Nephron progenitor cell (in vitro differentiated cells): ENCODE measurements around the gene PIP5K1B.

Experiments
- DNase-seq: peaks from one replicate; pipeline ENCODE4 v3.0.0; 2021
- H3K27ac Mint-ChIP-seq: 2 replicates; pipeline ENCODE4 v1.8.0; 2021; ENCODE audit warnings: mild to moderate bottlenecking, moderate library complexity, mixed read lengths
- H3K27me3 Mint-ChIP-seq: 2 replicates; pipeline ENCODE4 v1.8.0; 2021; ENCODE audit warnings: mild to moderate bottlenecking, low read depth, mixed read lengths; ENCODE audit not compliant: poor library complexity
- H3K36me3 Mint-ChIP-seq: 2 replicates; pipeline ENCODE4 v1.8.0; 2021; ENCODE audit warnings: low read depth, mixed read lengths
- H3K4me1 Mint-ChIP-seq: 2 replicates; pipeline ENCODE4 v1.8.0; 2021; ENCODE audit warnings: mixed read lengths
- H3K4me3 Mint-ChIP-seq: 2 replicates; pipeline ENCODE4 v1.8.0; 2021; ENCODE audit warnings: mild to moderate bottlenecking, moderate library complexity, mixed read lengths
- H3K9me3 Mint-ChIP-seq: 2 replicates; pipeline ENCODE4 v1.8.0; 2021; ENCODE audit warnings: mild to moderate bottlenecking, moderate library complexity, mixed read lengths
- TF ChIP-seq, protein P1 (sequence below): fragments of 200-600 bp; sonication (generic); IDR thresholded peaks from 2 replicates; pipeline ENCODE4 v1.5.0; 2021; ENCODE audit warnings: antibody characterized with exemption

The PIP5K1B gene

DNA sequence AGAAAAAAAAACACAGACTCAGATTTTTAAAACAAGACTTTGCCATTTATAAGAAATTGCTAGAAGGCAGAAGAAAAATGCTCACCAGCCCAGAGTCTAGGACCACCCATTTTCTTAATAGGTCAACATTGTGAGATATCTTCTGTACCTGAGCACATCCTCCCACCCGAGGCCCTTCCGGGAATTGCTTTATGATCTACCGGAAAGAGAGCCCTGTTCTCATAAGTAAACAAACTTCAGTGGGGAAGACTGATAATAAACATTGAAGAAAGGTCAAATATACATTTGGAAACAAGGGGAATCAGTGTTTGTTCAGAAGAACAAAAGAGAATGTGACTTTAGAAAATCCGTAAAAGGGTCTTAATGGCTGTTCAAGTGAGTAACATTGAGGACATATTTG, 264.5 kb downstream of the PIP5K1B start:
- TF ChIP-seq, protein P1, sequence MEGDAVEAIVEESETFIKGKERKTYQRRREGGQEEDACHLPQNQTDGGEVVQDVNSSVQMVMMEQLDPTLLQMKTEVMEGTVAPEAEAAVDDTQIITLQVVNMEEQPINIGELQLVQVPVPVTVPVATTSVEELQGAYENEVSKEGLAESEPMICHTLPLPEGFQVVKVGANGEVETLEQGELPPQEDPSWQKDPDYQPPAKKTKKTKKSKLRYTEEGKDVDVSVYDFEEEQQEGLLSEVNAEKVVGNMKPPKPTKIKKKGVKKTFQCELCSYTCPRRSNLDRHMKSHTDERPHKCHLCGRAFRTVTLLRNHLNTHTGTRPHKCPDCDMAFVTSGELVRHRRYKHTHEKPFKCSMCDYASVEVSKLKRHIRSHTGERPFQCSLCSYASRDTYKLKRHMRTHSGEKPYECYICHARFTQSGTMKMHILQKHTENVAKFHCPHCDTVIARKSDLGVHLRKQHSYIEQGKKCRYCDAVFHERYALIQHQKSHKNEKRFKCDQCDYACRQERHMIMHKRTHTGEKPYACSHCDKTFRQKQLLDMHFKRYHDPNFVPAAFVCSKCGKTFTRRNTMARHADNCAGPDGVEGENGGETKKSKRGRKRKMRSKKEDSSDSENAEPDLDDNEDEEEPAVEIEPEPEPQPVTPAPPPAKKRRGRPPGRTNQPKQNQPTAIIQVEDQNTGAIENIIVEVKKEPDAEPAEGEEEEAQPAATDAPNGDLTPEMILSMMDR = no peak
- H3K27me3 Mint-ChIP-seq = peaks cover 2% of the 10 kb centered on the region
- DNase-seq = no peak
- peaks cover 11% of the 10 kb centered on the region for H3K4me1 Mint-ChIP-seq
- peaks cover 8% of the 10 kb centered on the region for H3K36me3 Mint-ChIP-seq
- peak overlapping the region; percentile 8 for H3K27ac Mint-ChIP-seq
- H3K4me3 Mint-ChIP-seq = no peak overlapping the region
- H3K9me3 Mint-ChIP-seq = peaks cover 10% of the 10 kb centered on the region

DNA sequence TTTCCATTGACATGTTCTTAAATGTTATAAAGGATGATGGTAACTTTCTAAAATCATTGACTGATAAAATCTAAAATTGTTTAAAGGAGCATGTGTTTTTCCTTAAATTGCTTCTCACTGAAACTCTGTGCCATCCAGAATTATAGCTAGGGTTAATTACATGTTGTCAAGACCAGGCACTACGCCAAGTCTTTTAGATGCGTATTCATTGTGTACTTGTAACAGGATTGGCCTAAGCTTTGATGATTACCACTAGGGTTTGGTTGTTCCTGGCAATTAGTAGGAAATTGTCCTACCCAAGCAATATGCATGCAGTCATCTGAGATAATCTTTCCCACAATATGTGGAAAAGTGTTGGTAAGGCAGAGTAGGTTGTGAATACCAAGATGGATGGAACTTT, 265.1 kb downstream of the PIP5K1B start:
- Mint-ChIP-seq H3K27ac (no peak overlapping the region), H3K4me3 (no peak overlapping the region), H3K9me3 (peaks cover 10% of the 10 kb centered on the region), H3K36me3 (peaks cover 8% of the 10 kb centered on the region), H3K4me1 (peaks cover 9% of the 10 kb centered on the region), H3K27me3 (peaks cover 2% of the 10 kb centered on the region)
- TF ChIP-seq, protein P1 = no peak
- DNase-seq = no peak

DNA sequence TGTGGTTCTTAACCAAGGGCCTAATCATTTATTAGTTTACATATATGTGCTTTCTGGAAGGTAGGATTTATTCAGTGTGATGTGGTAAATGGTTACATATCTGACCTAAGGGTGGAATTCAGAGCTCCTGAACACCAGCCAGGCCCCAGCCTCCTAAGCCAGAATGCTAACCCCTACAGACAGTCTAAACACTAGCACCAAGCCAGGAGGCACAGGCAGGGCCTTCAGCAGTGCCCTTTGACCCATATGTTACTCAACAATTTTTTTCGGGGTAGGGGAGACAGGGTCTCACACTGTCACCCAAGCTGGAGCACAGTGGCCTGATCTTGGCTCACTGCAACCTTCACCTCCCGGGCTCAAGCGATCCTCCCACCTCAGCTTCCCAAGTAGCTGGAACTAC, 268.6 kb downstream of the PIP5K1B start:
- Mint-ChIP-seq H3K4me1 (peaks cover 9% of the 10 kb centered on the region), H3K27me3 (peaks cover 5% of the 10 kb centered on the region), H3K27ac (no peak overlapping the region), H3K4me3 (no peak overlapping the region), H3K9me3 (peaks cover 33% of the 10 kb centered on the region), H3K36me3 (peaks cover 28% of the 10 kb centered on the region)
- TF ChIP-seq, protein P1 = no peak
- no peak for DNase-seq

DNA sequence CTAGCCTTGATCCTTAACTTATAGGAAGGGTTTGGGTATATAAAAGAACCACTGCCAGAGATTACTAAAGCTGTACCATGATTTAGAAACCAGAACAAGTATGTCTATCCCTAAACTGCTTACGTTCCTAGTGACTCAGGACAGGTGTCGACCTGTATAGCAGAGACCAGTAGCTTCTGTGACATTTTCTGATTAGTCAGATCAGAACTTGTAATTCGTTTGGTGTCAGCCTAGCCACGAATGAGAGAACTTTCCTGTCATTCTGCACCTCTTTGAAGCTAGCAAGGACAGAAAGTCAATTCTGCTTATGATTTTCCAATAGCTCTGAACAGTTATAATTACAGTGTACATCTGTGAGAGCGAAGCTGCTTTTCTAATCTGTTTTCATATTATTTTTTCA, 269.4 kb downstream of the PIP5K1B start:
- TF ChIP-seq, protein P1 = no peak
- Mint-ChIP-seq H3K4me1 (peaks cover 14% of the 10 kb centered on the region), H3K27ac (no peak overlapping the region), H3K27me3 (peaks cover 6% of the 10 kb centered on the region), H3K36me3 (peaks cover 28% of the 10 kb centered on the region), H3K9me3 (peaks cover 33% of the 10 kb centered on the region), H3K4me3 (no peak overlapping the region)
- no peak for DNase-seq

DNA sequence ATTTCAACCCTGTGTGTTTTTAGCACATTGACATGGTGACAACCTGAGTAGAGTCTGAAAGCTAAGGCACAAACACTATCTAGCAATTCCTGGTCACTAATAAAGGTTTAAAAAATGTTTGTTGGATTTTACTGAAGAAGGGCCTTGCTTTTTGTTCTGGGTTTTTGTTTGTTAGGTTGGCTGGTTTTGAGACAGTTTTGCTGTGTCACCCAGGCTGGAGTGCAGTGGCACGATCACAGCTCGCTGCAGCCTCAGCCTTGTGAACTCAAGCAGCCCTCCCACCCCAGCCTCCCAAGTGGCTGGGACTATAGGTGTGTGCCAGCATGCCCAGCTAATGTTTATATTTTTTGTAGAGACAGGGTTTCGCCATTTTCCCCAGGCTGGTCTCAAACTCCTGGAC, 269.9 kb downstream of the PIP5K1B start:
- peaks cover 28% of the 10 kb centered on the region for H3K36me3 Mint-ChIP-seq
- TF ChIP-seq, protein P1 = no peak
- peaks cover 33% of the 10 kb centered on the region for H3K9me3 Mint-ChIP-seq
- DNase-seq = no peak
- no peak overlapping the region for H3K4me3 Mint-ChIP-seq
- H3K27ac Mint-ChIP-seq = no peak overlapping the region
- peaks cover 9% of the 10 kb centered on the region for H3K27me3 Mint-ChIP-seq
- H3K4me1 Mint-ChIP-seq = peaks cover 14% of the 10 kb centered on the region

DNA sequence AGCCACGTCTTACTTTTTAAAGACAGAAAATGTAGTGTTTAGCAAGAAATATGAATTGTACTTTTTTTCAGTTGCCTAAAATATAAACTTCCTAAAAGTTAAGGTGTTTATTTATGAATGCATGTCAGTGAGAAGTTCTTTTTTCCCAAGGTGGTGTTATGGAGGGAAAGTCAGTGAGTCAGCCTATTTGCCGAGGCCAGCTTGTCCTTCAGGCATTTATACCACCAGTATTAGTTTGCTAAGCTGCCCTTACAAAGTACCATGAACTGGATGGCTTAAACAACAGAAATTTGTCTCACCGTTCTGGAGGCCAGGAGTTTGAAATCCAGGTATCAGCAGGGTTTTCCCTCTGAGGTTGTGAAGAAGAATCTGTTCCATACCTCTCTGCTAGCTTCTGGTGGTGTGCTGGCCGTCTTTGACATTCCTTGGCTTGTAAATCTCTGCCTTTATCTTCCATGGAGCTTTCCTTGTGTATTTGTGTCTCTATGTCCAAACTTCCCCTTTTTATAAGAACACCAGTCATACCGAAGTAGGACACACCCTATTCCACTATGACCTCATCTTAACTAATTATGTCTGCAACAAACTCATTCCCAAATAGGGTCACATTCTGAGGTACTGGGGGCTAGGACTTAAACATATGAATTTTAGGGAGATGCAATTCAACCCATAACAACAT, 270.5 kb downstream of the PIP5K1B start:
- TF ChIP-seq, protein P1 = no peak
- H3K9me3 Mint-ChIP-seq = peaks cover 33% of the 10 kb centered on the region
- H3K4me1 Mint-ChIP-seq = peaks cover 20% of the 10 kb centered on the region
- peaks cover 9% of the 10 kb centered on the region for H3K27me3 Mint-ChIP-seq
- peaks cover 28% of the 10 kb centered on the region for H3K36me3 Mint-ChIP-seq
- H3K4me3 Mint-ChIP-seq = no peak overlapping the region
- H3K27ac Mint-ChIP-seq = no peak overlapping the region
- DNase-seq = no peak
